Activated CD4-positive, CD25-positive, alpha-beta regulatory T cell treated with anti-CD3 and anti-CD28 coated beads, Interleukin-2, amount 50 U/mL, for 24 hours (primary cell): ENCODE results near the gene DHCR24.

Experiments
- ATAC-seq, 2 donors: fragments of 150-1000 bp; cut with Tn5 transposase; one replicate each; pipeline ENCODE4 v1.10.0; 2021; ENCODE audit warnings: mild to moderate bottlenecking in 1 of 2, moderate library complexity in 1 of 2

Gene DHCR24

DNA sequence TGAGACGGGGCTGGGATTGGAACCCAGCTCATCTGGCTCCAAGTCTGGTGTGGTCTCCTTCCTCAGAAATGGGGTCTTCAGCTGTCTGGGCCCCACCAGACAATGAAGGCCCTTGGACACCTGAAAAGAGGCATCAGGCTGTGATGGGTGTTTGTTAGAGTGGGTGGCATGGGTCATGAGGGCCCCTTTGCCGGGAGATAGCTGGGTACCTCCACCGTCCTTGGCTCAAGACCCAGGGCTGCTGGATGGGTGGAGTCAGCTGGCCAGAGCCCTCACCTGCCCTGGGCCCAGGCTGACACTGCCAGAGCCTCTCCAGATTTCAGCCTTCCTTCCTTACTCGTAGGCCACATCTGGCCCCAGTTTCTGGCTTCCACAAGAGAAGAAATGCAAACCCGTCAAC lies 72.4 kb downstream of the DHCR24 start:
- no peak for ATAC-seq

DNA sequence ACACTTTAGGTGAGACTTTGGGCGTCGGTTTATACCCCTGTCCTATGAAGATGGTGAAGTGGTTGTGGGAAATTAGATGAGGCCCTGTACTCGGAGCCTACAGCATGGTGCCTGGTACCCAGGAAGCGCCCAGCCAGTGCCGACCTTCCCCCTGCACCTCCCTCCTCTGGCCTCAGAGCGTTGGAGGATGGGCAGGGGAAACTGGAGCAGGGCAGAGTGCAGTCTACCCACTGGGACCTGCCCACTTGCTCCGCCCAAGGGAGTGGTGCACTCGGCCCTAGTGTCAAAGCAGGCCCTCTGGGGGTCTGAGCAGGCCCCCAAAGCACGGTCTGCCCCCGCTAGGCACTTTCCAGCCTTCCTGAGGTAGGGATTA lies 72.9 kb downstream of the DHCR24 start:
- no peak for ATAC-seq

DNA sequence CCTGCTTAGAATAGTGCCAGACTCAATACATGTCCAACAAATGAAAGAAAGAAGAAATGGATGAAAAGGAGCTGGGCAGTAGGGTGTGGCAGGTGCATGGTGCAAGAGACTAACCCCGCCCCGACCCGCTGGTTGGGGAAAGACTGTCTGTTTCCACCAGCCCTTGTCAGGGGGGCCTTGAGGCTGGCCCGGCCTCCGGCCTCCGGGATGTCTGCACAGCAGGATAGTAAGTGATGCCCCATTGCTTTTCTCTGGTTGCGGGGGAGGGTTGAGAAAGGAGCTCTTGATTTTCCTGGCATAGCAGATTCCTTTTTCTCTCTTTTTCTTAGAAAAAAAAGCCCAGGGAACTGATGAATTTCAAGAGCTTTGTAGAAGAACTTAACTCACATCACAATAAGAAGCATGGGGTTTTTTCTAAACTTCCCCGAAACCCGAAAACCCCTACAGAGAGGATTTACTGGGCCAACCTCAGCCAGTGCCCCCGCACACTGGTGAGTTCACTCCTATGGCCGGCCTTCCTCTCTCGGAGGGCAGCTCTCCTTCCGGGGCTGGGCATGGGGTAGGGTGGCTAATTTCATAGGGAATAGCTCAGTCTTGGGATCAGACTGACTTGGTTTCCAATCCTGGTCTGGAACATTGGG lies 73.4 kb downstream of the DHCR24 start:
- ATAC-seq: no peak

DNA sequence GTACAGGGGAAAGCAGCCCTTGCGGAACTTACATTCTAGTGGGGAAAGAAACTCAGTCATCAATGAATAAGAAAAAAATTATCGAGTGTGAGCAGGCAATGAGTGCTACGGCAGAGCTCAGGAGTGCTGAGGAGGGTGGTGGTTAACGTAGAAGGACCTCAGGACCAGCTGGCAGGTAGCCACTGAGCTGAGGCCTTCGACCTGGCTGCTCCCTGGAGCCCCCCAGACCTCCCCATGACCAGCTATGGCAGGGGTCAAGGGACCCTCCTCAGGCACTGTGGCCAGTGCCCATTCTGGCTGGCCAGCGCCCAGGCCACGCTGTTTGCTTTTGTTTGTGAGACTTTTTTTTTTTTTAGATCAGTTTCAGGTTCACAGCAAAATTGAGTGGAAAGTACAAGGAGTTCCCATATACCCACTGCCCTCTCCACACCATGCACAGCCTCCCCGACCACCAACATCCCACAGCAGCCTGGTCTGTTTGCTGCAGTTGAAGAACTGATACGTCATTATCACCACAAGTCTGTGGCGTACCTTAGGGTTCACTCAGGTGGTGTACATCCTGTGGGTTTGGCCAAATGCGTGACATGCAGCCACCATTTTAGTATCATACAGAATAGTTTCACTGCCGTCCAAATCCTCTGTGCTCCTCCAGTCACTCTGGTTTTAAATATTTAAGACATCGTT lies 74.1 kb downstream of the DHCR24 start:
- no peak for ATAC-seq

DNA sequence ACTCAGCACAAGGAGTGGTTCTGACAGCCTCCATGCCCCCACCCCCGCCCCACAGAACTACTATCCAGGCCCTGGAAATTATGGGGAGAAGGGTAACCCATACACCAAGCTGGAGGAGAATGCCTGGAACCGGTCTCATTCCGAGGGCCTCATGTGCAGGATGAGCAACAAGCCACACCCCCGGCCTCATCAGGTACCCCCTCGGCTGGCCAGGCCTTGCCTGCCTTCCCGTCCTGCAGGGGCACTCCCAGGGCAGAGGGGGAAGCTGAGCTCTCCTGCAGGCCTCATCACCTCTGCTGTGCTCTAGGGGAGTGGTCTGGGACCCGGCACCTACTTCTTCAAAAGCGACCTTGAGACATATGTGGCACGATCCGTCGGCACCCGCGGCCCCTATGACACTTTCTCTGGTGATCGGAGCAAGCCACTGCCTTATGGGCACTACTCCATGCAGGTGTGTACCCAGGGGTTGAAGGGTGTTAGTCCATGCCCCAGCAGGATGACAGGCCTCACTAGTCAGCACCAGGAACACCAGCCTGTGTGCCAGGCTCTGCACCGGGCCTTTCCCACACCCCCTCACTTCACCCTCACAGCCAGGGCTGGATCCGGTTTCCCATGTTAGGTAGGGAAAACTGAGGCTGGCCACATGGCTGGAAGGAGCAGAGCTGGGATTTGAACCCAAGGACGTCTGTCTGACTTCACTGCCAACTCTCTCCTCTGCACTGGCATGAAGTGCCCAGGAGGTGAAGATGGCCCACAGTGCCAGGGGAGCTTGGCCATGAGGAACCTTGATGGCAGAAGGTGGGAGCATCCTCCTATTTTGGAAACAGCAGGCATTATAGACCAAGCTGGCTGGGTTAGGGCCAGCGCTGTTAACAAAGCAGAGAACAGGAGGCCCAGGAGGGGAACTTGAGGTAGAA lies 75.0 kb downstream of the DHCR24 start:
- no peak for ATAC-seq

DNA sequence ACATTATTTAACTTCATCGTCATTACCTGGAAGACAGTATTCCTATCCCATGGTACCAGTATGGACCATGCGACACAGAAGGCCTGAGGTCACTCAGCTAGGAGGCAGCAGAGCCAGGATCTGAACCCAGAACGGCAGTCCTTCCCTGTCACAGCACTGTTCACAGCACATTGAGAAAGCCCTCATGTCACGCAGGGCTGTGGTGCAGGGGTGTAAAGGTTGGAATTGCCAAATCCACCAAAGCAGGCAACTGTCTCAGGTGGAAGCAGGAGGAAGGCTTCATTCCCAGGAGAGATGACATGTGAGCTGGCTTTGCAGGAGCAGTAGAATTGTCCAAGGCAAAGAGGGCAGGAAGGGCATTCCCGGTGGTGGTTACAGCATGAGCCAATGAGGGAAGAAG lies 75.9 kb downstream of the DHCR24 start:
- ATAC-seq: no peak

DNA sequence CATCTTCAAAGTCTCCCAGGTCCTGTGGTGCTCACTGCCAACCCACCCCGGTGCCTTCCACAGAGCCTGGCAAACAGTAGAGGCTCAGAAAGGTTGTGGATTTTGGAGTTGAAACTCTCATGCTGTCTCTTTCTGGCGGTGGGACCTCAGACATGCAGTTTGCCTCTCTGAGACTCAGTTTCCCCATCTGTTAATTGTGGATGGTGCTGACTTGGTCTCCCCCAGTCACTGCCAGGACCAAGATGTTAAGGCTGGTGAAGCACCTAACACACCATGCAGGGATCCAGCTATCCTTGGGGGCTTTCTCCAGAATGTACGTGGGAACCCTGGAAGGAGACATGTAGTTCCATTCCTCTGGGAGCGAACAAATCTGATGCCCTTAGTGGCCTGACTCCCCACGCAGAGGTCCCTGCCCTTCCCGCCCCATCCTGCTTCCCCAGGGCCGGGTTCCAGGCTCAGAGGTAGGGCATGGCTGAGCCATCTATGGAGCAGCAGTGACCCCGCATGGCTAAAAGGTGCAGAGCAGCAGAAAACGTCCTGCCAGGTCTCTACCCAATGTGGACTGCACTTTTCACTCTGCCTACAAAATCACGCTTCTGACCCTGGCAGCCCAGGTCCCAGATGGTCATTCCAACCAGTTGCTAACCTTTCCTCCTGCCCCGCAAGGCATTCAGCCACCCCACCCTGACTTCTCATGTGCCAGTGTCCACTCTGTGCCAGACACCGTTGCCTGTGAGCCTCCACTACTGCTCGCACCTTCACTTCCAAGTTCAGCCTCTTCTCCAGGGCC lies 76.6 kb downstream of the DHCR24 start:
- peak; percentile 72 to 79 for ATAC-seq

DNA sequence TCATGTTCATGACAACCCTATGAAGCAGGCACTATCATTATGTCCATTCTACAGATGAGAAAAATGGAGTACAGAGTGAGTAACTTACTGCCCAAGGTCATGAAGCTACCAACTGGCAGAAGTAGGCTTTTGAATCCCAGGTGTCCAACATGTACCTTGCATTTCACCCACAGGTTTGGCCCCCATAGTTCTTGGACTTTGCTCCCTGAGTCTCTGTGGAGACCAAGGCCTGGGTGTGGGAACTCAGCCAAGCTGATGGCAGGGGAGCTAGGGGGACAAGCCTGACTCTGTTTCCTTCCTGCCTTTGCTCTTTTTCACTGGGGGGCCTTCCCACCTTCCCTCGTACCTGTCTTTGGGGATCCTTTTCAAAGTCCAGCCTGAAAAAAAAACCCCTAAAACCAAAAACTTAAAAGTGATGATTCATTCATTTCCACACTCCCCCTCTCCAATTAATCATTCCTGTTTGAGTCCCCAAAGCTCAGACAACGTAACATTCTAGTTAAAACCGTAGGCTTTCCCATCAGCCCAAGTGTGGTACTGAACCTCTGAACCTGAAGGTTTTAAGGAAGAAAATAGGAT lies 77.4 kb downstream of the DHCR24 start:
- ATAC-seq: no peak

DNA sequence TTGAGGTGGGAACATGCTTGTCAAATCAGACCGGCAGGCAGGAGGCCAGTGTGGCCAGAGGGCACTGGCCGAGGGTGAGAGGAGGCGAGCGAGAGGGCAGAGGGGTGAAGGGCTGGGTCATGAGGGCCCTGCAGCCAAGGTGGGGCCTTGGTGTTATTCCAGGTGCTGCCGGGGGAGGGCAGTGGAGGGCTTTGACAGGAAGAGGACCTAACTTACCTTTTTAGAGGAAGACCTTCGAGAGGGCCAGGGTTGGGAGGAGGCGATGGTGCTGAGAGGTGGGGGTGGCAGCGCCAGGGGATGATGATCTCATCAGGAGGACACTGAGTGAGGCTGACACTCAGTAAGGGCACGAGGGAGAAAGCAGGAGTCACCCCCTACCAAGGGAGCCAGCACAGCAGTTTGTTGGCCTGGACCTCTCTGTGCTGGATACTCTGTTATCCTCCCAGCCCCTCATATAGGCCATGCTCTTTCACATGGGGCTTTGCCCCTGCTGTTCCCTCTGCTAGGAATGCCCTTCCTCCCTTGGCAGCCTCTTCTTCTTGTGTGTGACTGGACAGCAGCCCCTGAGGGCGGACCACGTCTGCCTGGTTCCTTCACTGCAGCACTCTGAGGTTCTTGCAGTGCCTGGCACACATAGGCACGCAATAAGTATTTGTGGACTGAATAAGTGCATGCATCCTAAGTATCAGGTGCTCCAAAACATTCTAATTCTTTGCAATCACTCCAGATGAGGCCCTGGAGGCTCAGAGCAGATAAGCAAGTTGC lies 78.4 kb downstream of the DHCR24 start:
- no peak for ATAC-seq

DNA sequence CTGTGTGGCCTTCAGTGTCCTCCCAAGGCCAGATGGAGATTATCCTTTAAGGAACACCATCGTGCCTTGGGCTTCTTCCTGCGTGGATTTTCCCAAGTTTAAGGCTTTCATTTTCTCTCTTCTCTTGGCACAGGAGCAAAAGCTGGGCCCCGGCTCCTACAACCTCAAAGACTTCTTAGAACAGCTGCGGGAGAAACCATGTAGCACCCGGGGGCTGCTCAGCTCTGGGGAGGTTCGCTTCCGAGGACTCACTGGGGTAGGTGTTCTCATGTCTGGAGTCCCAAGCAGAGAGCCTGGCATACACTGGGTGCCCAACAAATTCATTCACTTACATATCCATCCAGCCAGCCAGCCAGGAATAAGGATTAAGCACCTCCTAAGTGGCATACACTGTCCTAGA lies 79.2 kb downstream of the DHCR24 start:
- no peak for ATAC-seq

DNA sequence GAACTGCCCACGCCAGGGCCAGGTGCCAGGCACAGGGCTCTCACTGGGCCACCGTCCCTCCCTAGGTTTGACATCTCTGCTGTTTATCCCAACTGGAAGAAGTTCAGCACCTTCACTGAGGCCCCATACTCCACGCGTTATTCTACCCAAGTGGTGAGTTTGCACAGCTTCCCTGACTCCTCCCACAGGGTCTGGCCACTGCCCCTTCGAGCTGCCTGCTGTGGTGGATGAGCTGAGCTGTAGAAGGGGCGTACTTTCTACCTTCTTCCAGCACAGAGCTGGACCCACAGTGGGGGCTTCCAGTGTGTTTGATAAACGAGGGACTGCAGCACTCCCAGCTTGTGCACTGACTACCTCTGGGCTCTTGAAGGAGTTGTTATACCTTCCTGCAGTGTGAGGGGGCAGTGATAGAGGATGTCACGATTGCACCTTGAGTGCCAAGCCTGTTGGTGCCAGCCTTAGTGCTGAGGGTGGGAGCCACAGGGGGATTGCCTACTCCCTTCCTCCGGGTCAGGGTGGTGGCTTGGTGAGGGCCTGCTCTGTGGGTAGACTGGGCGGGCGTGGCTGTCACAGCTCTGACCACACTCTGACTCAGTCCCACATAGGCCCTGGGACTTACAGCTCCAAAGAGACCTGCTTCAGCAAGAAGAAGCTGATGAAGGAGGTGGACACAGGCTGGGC lies 79.9 kb downstream of the DHCR24 start:
- ATAC-seq: peak; percentile 10 to 37

DNA sequence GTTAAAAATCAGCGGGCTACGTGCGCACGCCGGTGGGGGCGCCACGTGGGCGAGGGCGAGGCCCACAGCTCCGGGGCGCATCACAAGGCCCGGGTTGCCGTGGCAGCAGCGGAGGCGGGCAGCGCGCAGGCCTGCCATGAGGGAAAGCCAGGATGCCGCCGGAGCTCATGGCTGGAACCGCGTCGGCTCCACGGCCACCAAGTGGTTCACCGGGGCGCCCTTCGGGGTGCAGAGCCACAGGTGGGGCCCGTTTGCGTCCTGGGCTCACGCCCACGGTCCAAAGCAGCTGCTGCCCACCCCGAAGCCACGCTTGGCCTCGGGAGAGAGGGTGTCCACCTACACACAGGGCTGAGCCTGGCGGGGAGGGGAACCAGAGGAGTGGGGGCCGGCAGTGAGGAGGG lies 81.0 kb downstream of the DHCR24 start:
- ATAC-seq: no peak

DNA sequence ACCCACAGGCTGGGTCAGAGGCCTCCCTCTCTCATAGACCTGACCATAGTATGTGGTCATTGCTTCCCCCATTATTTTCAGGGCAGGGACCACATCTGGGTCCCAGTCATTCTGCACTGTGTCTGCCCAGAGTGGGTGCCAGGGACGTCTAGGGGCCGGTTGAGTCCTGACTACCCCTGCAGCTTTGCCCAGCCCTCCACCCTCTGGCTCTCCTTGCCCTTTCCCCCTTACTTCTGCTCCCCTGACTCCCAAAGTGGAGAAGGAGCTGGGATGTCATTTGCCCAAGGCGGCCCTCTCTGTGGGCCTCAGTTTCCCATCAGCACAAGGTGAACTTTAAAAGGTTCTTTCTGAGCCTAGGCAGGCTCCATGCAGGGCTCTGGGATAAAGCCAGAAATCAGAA lies 81.5 kb downstream of the DHCR24 start:
- ATAC-seq: no peak

DNA sequence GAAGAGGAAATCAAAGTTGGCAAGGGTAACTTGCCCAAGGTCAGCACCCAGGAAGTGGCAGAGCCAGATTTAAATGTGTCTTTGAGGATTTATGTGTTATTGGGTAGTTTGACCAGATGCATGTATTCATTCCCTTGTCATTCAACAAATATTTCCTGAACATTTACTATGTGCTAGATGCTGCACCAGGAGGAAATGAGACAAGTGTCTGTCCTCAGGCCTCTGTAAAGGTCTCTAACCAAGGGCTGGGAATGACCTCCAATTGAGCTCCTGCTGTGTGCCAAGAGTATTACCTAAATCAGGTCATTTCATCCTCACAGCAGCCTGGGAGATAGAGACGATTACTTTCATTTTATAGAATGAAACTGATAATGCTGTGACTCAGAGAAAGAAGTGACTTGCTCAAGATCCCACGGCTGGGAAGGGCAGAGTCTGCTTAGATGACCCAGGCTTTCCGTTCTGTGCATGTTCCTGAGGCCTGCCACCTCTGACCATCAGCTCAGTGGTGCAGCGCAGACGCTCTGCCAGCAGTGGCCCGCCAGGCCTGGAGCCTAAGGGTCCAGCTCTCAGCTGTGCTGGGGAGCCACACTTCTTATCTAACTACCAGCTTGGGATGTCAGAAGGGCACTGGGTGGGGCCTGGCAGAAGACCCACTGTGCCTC lies 82.4 kb downstream of the DHCR24 start:
- ATAC-seq: peak; percentile 49 to 60

DNA sequence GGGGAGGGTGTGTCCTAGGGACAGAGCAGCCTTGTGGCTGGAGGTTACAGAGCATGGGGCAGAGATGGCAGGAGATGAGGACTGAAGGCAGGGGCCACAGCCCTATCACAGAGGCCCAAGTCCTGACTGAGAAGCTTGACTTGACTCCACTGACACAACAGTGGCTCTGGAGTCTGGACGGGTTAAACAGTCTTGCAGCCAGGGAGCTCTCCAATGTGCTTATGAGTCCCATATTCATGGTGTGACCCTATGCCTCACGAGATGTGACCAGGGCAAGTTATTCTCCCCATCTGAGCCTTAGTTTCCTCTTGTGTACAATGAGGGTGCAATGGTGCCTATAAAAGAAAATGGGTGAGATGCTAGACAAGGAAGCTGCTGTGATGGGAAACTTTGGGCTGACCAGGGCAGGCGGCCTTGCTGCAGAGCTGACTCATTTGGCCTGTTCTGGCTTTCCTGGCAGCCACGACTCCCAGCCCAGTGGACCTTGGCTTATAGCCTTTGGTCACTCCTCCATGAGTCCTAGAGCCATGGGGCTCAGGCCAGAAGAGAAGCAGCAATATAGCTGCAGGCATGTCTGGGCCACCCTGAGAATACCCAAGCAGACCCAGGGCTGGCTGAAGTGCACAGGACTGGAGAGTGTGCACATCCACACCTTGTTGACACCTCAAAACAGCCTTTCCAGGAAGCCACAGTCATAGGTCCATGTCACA lies 83.1 kb downstream of the DHCR24 start:
- no peak for ATAC-seq

DNA sequence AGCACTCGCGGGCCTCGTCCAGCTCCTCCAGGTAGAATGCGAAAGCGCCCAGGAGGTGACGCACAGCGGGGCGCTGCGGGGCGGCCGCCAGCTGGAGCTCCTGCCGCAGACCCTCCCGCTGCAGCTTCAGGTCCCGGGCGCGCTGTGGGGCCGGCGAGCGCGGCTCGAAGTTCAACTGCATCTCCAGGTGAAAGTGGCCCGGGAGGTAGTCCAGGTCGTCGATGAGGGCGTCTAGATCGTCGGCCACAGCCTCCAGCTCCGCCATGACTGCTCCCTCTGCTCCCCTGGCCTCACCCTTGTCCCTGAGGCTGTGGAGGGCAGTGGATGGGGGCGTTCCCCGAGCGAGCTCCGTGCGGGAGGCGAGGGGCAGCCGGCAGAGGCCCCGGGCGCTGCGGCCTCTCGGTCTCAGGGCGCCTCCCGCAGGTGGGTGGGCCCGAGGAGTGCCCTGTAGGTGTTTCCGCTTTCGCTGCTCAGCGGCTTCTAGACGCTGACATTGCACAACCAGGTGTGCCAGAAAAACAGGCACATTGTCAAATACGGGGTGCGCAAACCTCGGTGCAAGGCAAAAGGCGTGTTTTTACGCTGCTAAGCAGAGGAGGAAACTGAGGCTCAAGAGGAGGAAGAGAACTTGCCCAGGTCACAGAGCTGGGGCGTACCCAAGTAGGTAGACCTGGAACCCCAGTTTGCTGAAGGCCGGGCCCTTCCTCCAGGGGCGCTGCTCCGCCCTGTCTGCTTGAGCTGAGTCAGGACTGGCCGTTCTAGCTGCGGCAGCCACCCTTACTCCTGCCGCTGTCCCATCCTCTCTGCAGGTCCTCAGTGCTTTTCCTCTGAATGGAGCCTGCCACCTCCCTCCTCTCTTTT lies 85.9 kb downstream of the DHCR24 start, which contains the start of gene TTC22:
Gene TTC22 (minus strand): TSS at position 425 of the 861 bp plus-strand sequence. CDS start 160 bp downstream, at position 265.
- ATAC-seq: peak; percentile 64 to 74

DNA sequence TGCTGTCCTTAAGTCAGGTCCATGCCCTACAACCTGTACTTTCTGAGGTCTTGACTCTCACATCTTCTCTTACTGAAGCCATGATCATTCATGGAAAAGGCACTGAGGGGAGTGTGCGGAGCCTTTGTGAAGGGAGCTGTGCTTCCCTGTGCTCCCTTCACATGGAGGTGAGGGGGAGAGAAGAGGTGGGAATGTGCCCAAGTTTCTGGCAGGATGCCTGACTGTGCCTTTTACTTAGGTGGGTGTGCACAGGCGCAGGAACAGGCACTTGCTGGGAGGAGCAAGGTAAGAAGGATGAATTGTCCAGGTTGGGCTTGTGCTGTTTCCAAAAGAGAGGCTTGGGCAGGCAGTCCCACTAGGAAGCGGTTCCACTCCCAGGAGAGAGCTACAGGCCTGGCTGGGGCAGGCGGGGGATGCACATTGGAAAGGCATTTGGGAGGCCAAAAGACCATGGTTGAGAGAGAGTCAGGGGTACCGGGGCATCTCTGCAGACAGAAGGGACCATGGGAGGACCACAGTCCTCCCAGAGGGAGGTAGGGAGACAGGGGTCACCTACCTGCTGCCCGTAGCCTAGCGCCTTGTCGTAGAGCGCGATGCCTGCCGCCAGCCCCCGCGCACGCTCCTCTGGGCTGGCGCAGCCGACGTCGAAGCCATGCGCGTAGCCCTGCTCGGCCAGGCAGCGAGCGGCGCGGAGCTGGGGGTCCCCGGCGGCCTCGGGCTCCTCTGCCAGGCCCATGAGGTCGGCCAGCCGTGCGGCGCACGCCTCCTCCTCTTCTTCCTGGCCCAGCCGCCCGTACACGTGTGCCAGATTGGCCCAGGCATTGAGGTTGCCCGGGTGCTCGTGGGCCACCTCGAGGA lies 86.7 kb downstream of the DHCR24 start:
- ATAC-seq: no peak
